ENCODE data around the gene VRTN. TPM values are rescaled to one million over a fixed set of nuclear protein-coding genes. Genes with fewer than 3 reads are reported as not detected.

VRTN gene
- polyA plus RNA-seq, 1 donor from 2014 or later: not detected

DNA sequence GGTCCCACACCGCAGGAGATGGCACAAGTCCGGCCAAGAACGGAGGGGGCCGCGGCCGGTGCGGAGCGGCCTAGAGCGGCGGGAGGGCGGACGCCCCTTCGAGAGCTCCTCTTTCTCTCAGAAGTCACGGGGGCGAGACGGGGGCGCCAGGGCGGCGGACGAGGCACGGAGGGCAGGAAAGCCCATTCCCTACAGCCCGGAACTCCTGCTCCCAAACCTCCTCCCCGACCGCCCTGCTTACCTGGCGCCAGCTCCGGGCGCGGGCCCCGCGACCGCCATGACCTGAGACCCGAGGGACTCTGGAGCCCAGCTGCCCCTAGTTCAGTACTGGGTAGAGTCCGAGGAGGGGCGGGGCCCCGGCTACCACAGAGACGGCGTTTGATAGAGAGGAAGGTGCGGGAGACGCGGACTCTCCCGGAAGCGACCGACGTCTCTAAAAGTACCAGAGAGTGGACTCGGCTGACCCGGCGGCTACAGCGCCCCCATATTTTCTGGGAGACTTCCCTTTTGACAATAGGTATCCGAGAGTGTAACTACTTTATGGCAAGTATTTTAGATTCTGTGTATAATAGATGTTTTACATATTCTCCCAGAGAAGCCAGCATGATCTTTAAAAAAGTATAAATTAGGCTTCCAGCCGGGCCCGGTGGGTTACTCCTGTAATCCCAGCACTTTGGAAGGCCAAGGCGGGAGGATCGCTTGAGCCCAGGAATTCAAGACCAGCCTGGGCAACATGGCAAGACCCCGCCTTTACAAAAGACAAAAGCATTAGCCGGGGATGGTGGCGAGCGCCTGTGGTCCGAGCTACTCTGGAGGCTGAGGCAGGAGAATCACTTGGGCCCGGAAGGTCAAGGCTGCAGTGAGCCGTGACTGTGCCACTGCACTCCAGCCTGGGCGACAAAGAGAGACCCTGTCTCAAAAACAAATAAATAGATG lies 45.4 kb upstream of the VRTN start, which contains the start of gene ABCD4:
ABCD4 (minus strand) TSS at position 301 of the 936 bp plus-strand sequence; CDS start at position 279, 22 bp downstream.
- Histone ChIP-seq H3K79me2 (replicated peaks; ENCODE audit: insufficient read depth, low read length) (peaks cover 33% of the 10 kb centered on the region), H3K9ac (ENCODE audit: low read length) (peak within 1 kb of the TSS; percentile 78), H3K9me3 (ENCODE audit: low read length) (no peaks in the 10 kb centered on the region), H4K20me1 (ENCODE audit: insufficient read depth) (no peaks in the 10 kb centered on the region), H3K9me2 (ENCODE audit: insufficient read depth, low read length) (no peaks in the 10 kb centered on the region), H3K27ac (ENCODE audit: low read length) (peak within 1 kb of the TSS; percentile 69), H3K36me3 (ENCODE audit: insufficient read depth, low read length) (no peaks in the 10 kb centered on the region), H3K27me3 (ENCODE audit: insufficient read depth, low read depth, low read length) (no peaks in the 10 kb centered on the region), H3F3A (ENCODE audit: insufficient read depth, low read length, poor library complexity, severe bottlenecking) (peaks cover 4% of the 10 kb centered on the region), H3K4me2 (ENCODE audit: low read length) (peak within 1 kb of the TSS; percentile 66), H3K4me3 (ENCODE audit: low read length) (peak within 1 kb of the TSS; percentile 88), H2AFZ (ENCODE audit: low read depth, low read length) (peak within 1 kb of the TSS; percentile 61)
- TF ChIP-seq, protein P1, sequence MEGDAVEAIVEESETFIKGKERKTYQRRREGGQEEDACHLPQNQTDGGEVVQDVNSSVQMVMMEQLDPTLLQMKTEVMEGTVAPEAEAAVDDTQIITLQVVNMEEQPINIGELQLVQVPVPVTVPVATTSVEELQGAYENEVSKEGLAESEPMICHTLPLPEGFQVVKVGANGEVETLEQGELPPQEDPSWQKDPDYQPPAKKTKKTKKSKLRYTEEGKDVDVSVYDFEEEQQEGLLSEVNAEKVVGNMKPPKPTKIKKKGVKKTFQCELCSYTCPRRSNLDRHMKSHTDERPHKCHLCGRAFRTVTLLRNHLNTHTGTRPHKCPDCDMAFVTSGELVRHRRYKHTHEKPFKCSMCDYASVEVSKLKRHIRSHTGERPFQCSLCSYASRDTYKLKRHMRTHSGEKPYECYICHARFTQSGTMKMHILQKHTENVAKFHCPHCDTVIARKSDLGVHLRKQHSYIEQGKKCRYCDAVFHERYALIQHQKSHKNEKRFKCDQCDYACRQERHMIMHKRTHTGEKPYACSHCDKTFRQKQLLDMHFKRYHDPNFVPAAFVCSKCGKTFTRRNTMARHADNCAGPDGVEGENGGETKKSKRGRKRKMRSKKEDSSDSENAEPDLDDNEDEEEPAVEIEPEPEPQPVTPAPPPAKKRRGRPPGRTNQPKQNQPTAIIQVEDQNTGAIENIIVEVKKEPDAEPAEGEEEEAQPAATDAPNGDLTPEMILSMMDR (IDR thresholded peaks at IDR 0.05; ENCODE audit: poor library complexity, severe bottlenecking): peak; percentile 75
- TF ChIP-seq TAF1 (IDR thresholded peaks at IDR 0.05; ENCODE audit: low read depth): no peak
- TF ChIP-seq, protein P2, sequence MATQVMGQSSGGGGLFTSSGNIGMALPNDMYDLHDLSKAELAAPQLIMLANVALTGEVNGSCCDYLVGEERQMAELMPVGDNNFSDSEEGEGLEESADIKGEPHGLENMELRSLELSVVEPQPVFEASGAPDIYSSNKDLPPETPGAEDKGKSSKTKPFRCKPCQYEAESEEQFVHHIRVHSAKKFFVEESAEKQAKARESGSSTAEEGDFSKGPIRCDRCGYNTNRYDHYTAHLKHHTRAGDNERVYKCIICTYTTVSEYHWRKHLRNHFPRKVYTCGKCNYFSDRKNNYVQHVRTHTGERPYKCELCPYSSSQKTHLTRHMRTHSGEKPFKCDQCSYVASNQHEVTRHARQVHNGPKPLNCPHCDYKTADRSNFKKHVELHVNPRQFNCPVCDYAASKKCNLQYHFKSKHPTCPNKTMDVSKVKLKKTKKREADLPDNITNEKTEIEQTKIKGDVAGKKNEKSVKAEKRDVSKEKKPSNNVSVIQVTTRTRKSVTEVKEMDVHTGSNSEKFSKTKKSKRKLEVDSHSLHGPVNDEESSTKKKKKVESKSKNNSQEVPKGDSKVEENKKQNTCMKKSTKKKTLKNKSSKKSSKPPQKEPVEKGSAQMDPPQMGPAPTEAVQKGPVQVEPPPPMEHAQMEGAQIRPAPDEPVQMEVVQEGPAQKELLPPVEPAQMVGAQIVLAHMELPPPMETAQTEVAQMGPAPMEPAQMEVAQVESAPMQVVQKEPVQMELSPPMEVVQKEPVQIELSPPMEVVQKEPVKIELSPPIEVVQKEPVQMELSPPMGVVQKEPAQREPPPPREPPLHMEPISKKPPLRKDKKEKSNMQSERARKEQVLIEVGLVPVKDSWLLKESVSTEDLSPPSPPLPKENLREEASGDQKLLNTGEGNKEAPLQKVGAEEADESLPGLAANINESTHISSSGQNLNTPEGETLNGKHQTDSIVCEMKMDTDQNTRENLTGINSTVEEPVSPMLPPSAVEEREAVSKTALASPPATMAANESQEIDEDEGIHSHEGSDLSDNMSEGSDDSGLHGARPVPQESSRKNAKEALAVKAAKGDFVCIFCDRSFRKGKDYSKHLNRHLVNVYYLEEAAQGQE (IDR thresholded peaks at IDR 0.05; ENCODE audit: borderline replicate concordance): peak; percentile 9
- TF ChIP-seq SMC3 (conservative IDR thresholded peaks at IDR 0.05; ENCODE audit: poor library complexity): no peak
- peak; percentile 70 for TF ChIP-seq POLR2AphosphoS5 (IDR thresholded peaks at IDR 0.05)
- no peak for TF ChIP-seq EZH2 (IDR thresholded peaks at IDR 0.05; ENCODE audit: borderline replicate concordance, insufficient read depth, low read length, poor library complexity, severe bottlenecking)
- TF ChIP-seq EP300 (conservative IDR thresholded peaks at IDR 0.05; ENCODE audit: poor library complexity, severe bottlenecking): peak; percentile 20
- TF ChIP-seq RAD21 (conservative IDR thresholded peaks at IDR 0.05): no peak
- no peak for TF ChIP-seq MXI1 (conservative IDR thresholded peaks at IDR 0.05; ENCODE audit: poor library complexity, severe bottlenecking)

DNA sequence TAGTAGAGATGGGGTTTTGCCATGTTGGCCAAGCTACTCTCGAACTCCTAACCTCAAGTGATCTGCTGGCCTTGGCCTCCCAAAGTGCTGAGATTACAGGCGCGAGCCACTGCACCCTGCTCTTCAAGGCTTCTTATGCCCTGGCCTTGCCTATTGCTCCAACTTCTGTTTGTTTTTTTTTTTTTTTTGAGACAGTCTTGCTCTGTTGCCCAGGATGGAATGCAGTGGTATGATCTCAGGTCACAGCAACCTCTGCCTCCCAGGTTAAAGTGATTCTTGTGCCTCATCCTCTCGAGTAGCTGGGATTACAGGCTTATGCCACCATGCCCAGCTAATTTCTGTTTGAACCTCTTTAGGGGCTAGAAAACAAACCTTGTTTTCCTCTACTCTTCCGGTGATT lies 39.6 kb upstream of the VRTN start:
- H3K79me2 ChIP-seq (replicated peaks; ENCODE audit: insufficient read depth, low read length): no peaks in the 10 kb centered on the region

More for the DNA sequence above, 39.6 kb upstream of the VRTN start:
- H3F3A ChIP-seq (ENCODE audit: insufficient read depth, low read length, poor library complexity, severe bottlenecking): no peaks in the 10 kb centered on the region
- H3K9ac ChIP-seq (ENCODE audit: low read length): no peak overlapping the region
- TF ChIP-seq, protein P1 (IDR thresholded peaks at IDR 0.05; ENCODE audit: poor library complexity, severe bottlenecking): no peak
- TF ChIP-seq SMC3 (conservative IDR thresholded peaks at IDR 0.05; ENCODE audit: poor library complexity): no peak
- TF ChIP-seq, protein P2 (IDR thresholded peaks at IDR 0.05; ENCODE audit: borderline replicate concordance): no peak
- TF ChIP-seq POLR2AphosphoS5 (IDR thresholded peaks at IDR 0.05): no peak
- TF ChIP-seq TAF1 (IDR thresholded peaks at IDR 0.05; ENCODE audit: low read depth): no peak
- TF ChIP-seq MXI1 (conservative IDR thresholded peaks at IDR 0.05; ENCODE audit: poor library complexity, severe bottlenecking): no peak
- no peak for TF ChIP-seq EP300 (conservative IDR thresholded peaks at IDR 0.05; ENCODE audit: poor library complexity, severe bottlenecking)
- TF ChIP-seq RAD21 (conservative IDR thresholded peaks at IDR 0.05): no peak
- no peak for TF ChIP-seq EZH2 (IDR thresholded peaks at IDR 0.05; ENCODE audit: borderline replicate concordance, insufficient read depth, low read length, poor library complexity, severe bottlenecking)
- no peaks in the 10 kb centered on the region for H3K36me3 ChIP-seq (ENCODE audit: insufficient read depth, low read length)
- no peak overlapping the region for H3K4me3 ChIP-seq (ENCODE audit: low read length)
- H3K27me3 ChIP-seq (ENCODE audit: insufficient read depth, low read depth, low read length): no peaks in the 10 kb centered on the region
- no peak overlapping the region for H3K4me2 ChIP-seq (ENCODE audit: low read length)
- no peak overlapping the region for H3K27ac ChIP-seq (ENCODE audit: low read length)
- H3K9me3 ChIP-seq (ENCODE audit: low read length): no peaks in the 10 kb centered on the region
- no peaks in the 10 kb centered on the region for H4K20me1 ChIP-seq (ENCODE audit: insufficient read depth)
- no peaks in the 10 kb centered on the region for H3K9me2 ChIP-seq (ENCODE audit: insufficient read depth, low read length)
- no peak overlapping the region for H2AFZ ChIP-seq (ENCODE audit: low read depth, low read length)
